Ectodermal cell (in vitro differentiated cells): ENCODE results near the gene HDHD3.

Source experiments
- H3K27ac ChIP-seq: 2 replicates; pipeline ENCODE4 v1.7.0; 2013; ENCODE audit warnings: mild to moderate bottlenecking, low read depth, low read length; ENCODE audit not compliant: insufficient read depth, poor library complexity, severe bottlenecking
- H3K27me3 ChIP-seq: 2 replicates; pipeline ENCODE4 v1.7.0; 2013; ENCODE audit warnings: mild to moderate bottlenecking, low read length; ENCODE audit not compliant: insufficient read depth, control insufficient read depth, poor library complexity, severe bottlenecking
- H3K36me3 ChIP-seq: one replicate; pipeline ENCODE4 v1.7.0; 2013; ENCODE audit warnings: low read length; ENCODE audit not compliant: control insufficient read depth, insufficient read depth
- H3K4me1 ChIP-seq: one replicate; pipeline ENCODE4 v1.7.0; 2013; ENCODE audit warnings: low read length; ENCODE audit not compliant: control insufficient read depth, insufficient read depth
- H3K4me3 ChIP-seq: 2 replicates; pipeline ENCODE4 v1.7.0; 2013; ENCODE audit warnings: low read depth, low read length, control low read depth; ENCODE audit not compliant: insufficient read depth
- H3K9me3 ChIP-seq: 2 replicates; pipeline ENCODE4 v1.7.0; 2013; ENCODE audit warnings: mild to moderate bottlenecking, low read length, moderate library complexity; ENCODE audit not compliant: control insufficient read depth
- WGBS, 2 experiments: methylation state at CpG; one replicate each; pipeline ENCODE4 v1.1.7; 2013; ENCODE audit warnings: missing lambda C conversion rate in 2 of 2; 5-methylcytosine and 5-hydroxymethylcytosine counted together

HDHD3 gene

GRCh38 chr9:113350937-113351336, 25.8 kb downstream of the HDHD3 start:
- no peak overlapping the region for H3K4me3 ChIP-seq
- peaks cover 63% of the 10 kb centered on the region for H3K27me3 ChIP-seq
- H3K36me3 ChIP-seq = no peaks in the 10 kb centered on the region
- WGBS, 2 experiments = 68 to 71% methylated on average over 6 of the region's 6 CpGs
- no peaks in the 10 kb centered on the region for H3K4me1 ChIP-seq
- no peak overlapping the region for H3K27ac ChIP-seq
- H3K9me3 ChIP-seq = no peaks in the 10 kb centered on the region

- Histone ChIP-seq H3K36me3 (no peaks in the 10 kb centered on the region), H3K4me1 (no peaks in the 10 kb centered on the region), H3K9me3 (no peaks in the 10 kb centered on the region), H3K27ac (no peak overlapping the region), H3K27me3 (peaks cover 64% of the 10 kb centered on the region), H3K4me3 (peak overlapping the region; percentile 32)
- WGBS, 2 experiments = 35 to 39% methylated on average over 14 of the region's 14 CpGs
Observed at GRCh38 chr9:113350107-113350661, 26.6 kb downstream of the HDHD3 start.

- no peaks in the 10 kb centered on the region for H3K9me3 ChIP-seq
- H3K4me3 ChIP-seq = peak within 1 kb of the TSS; percentile 32
- H3K27me3 ChIP-seq = peaks cover 65% of the 10 kb centered on the region
- WGBS, 2 experiments = 2% methylated on average over 71 of the region's 71 CpGs
- no peaks in the 10 kb centered on the region for H3K36me3 ChIP-seq
- no peak within 1 kb of the TSS for H3K27ac ChIP-seq
- no peaks in the 10 kb centered on the region for H3K4me1 ChIP-seq
Observed at GRCh38 chr9:113349445-113350094, 27.2 kb downstream of the HDHD3 start, which contains the start of gene BSPRY. Gene BSPRY, plus strand, starts transcription at chr9:113349541. Its CDS starts 39 bp downstream, at chr9:113349580.

GRCh38 chr9:113349066-113349444, 27.7 kb downstream of the HDHD3 start:
- H3K4me1 ChIP-seq = no peaks in the 10 kb centered on the region
- H3K36me3 ChIP-seq = no peaks in the 10 kb centered on the region
- H3K4me3 ChIP-seq = peak overlapping the region; percentile 32
- 22 to 24% methylated on average over 13 of the region's 13 CpGs for WGBS, 2 experiments
- no peaks in the 10 kb centered on the region for H3K9me3 ChIP-seq
- H3K27ac ChIP-seq = no peak overlapping the region
- H3K27me3 ChIP-seq = peaks cover 65% of the 10 kb centered on the region

GRCh38 chr9:113348437-113348836, 28.3 kb downstream of the HDHD3 start:
- Histone ChIP-seq H3K27me3 (peaks cover 62% of the 10 kb centered on the region), H3K9me3 (no peaks in the 10 kb centered on the region)
- WGBS, 2 experiments = 86 to 88% methylated on average over 2 of the region's 3 CpGs

GRCh38 chr9:113345671-113346070, 31.1 kb downstream of the HDHD3 start:
- H3K27me3 ChIP-seq = peaks cover 47% of the 10 kb centered on the region
- no peak overlapping the region for H3K4me3 ChIP-seq
- H3K36me3 ChIP-seq = no peaks in the 10 kb centered on the region
- WGBS, 2 experiments = 40% methylated on average over 1 of the region's 1 CpG; no CpG with 5 or more reads in 1 of the 2 experiments
- H3K9me3 ChIP-seq = no peaks in the 10 kb centered on the region
- H3K4me1 ChIP-seq = no peaks in the 10 kb centered on the region
- H3K27ac ChIP-seq = no peak overlapping the region

More at GRCh38 chr9:113348437-113348836, 28.3 kb downstream of the HDHD3 start:
- H3K36me3 ChIP-seq = no peaks in the 10 kb centered on the region
- no peaks in the 10 kb centered on the region for H3K4me1 ChIP-seq
- H3K27ac ChIP-seq = no peak overlapping the region
- no peak overlapping the region for H3K4me3 ChIP-seq

GRCh38 chr9:113345190-113345589, 31.6 kb downstream of the HDHD3 start:
- no peaks in the 10 kb centered on the region for H3K36me3 ChIP-seq
- H3K4me1 ChIP-seq = no peaks in the 10 kb centered on the region
- no peak overlapping the region for H3K4me3 ChIP-seq
- H3K27me3 ChIP-seq = peaks cover 44% of the 10 kb centered on the region
- H3K9me3 ChIP-seq = no peaks in the 10 kb centered on the region
- WGBS, 2 experiments = 60% methylated on average over 1 of the region's 2 CpGs; no CpG with 5 or more reads in 1 of the 2 experiments
- no peak overlapping the region for H3K27ac ChIP-seq

GRCh38 chr9:113343732-113344231, 33.0 kb downstream of the HDHD3 start:
- 78 to 100% methylated on average over 1 of the region's 1 CpG for WGBS, 2 experiments
- H3K4me1 ChIP-seq = no peaks in the 10 kb centered on the region
- H3K27me3 ChIP-seq = peaks cover 29% of the 10 kb centered on the region
- no peaks in the 10 kb centered on the region for H3K36me3 ChIP-seq
- no peak overlapping the region for H3K4me3 ChIP-seq
- no peak overlapping the region for H3K27ac ChIP-seq
- H3K9me3 ChIP-seq = no peaks in the 10 kb centered on the region

- 79 to 83% methylated on average over 9 of the region's 9 CpGs for WGBS, 2 experiments
- H3K9me3 ChIP-seq = no peaks in the 10 kb centered on the region
- H3K4me3 ChIP-seq = no peak overlapping the region
- H3K36me3 ChIP-seq = no peaks in the 10 kb centered on the region
- no peaks in the 10 kb centered on the region for H3K4me1 ChIP-seq
- no peak overlapping the region for H3K27ac ChIP-seq
- peaks cover 12% of the 10 kb centered on the region for H3K27me3 ChIP-seq
Observed at GRCh38 chr9:113341712-113342410, 34.9 kb downstream of the HDHD3 start.
